Non-pigmented ciliary epithelial cell (primary cell): ENCODE measurements around the gene DUSP22.
A peak's percentile ranks its signal among the peaks of the same experiment; 100 is the strongest.

ENCODE experiments used
- DNase-seq: peaks from one replicate; pipeline ENCODE4 v3.0.0-alpha.2; 2010; ENCODE audit warnings: low read depth

Gene DUSP22

DNA sequence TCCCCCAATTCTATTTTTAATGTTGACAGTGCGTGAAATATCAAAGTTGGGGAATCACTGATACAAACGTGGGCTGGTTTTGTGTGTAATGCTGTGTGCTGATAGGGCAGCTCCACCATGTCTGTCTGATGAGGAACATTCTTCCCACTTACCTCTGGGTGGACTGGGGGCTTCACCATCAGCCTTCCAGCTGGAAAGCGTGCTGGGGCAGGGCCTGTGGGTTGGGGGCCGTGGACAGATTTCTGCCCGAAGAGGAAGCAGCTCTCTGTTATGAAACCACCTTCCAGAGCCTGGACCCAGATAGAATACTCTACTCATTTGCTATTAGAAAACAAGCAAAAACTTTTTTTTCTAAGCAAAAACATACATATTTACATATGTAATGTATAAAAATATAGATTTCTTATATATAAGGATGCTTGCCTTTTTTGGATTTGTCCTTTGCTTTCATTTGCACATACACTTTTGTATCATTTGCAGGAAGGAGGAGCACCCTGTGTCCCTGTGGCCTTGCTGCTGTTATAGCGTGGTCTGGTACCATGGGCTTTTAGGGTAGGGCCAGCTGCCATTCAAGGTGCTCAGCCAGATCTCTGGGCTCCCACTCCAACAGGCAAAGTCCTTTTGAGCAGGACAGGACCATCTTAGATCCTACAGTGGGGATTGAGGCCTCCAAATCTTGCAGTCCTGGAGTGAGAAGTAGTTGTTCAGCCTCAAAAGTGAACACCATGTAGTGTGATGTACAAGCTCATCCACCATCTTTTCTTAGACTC lies 48.1 kb downstream of the DUSP22 start:
- no peak for DNase-seq

DNA sequence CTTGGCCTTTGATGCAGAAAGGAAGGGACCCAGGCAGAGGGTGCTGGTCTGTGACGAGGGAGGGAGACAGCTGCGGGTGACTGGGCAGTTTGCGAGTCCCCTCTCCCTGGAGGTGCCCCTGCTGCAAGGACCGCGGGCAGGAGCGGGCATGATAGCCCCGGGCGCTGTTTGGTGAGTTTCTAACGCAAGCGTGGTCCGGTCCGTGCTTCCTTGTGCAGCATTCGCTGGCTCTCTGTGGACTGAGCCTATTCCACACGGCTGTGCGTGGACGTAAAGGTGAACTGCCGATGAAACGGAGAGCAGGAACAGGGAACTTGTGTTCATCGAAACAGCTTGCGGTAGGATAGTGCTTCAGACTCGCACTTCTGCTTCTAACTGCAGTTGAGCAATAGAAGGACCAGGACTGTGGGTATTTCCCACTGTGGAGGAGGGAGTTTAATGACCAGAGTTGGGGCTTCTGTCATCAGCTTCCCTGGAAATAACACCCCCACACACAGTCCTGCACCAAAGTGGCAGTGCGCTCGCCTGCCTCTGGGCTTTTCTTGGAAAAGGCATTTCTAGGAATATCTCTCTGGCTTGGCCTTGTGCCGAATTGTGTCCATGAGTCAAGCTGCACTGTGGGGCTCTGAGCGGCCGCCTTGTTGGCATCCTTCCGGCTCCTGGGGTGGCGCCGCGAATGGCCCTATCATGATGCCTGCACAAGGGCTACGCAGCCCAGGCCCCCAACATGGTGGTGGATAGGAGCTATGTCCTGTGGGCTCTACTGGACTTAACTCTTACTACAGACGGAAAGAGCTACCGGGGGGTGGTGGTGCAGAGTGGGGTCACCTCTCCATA lies 48.9 kb downstream of the DUSP22 start:
- no peak for DNase-seq

DNA sequence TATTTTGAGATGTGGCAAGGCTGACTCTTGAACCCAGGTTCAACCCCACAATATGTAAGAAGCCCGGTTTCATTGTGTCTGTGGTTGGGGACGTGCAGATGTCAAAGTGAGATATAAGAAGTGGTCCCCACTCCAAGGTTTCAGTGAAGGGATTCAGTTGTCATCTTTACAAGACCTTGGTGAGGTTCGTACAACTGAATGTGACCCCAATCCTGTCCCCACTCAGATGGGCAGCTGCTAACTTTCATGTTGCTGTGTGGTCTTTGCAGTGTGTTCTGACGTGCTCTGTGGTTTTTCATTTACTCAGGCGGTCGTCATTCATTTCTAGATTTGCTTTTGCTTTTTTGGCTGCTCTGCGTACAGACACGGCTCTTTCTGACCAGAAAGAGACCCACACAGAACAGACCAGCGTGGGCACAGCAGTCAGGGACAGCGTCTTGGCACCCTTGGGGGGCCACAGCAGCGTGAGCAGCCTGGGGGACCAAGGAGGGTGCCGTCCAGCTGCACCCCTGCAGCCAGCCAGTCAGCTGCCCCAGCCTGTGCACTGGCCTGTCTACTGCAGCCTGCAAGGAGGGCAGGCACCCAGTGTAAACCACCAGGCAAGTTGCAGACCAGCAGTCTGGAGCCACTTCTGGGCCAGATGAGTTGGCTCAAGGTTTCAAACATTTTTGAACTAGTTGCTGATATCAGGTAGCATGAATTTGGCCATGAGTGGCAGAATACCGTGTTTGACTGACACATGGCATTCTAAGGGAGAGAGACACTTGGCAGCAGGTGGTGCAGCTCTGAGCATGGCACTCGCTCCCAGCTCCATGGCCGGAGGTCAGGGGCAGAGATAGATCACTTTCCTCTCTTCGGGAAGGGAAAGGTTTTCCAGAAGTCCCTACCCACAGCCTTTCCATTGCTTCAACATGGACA lies 49.9 kb downstream of the DUSP22 start:
- DNase-seq = no peak

DNA sequence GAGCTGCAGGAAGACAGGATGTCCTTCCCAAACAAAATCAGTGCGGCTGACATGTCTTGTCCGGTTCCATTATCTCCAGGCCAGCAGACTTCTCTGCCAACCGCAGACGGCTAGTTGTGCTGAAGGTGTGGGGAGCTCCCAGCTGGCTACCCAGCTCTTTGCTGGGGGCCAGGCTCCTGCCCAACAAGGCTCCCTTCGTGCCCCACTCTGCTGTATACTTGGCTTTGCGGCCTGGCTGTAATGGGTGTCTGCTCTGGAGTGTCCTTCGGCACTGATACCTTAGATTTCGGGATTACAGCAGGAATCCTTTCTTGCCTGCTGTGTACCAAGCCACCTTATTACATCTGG lies 50.5 kb downstream of the DUSP22 start:
- DNase-seq = no peak

DNA sequence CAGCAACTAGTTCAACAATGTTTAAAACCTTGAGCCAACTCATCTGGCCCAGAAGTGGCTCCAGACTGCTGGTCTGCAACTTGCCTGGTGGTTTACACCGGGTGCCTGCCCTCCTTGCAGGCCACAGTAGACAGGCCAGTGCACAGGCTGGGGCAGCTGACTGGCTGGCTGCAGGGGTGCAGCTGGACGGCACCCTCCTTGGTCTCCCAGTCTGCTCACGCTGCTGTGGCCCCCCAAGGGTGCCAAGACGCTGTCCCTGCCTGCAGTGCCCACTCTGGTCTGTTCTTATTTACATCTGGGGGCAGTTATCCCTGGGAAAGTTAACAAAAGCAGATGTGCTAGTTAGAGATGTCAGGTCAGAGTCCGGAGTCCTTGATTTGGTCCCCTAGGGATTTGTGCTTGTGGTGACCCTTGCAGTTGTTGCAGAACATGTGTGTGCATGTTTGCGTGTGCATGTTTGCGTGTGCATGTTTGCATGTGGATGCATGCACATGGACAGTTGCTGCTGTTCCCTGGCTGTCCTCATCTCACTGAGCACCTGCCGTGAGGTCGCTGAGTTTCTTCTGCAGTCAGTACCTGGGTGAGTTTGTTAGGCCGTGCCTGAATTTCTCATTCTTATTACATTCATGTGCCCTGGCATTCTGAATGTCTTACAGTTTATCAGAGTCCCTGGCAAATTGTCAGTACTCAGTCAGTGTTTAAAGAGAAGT lies 51.1 kb downstream of the DUSP22 start:
- DNase-seq = no peak

DNA sequence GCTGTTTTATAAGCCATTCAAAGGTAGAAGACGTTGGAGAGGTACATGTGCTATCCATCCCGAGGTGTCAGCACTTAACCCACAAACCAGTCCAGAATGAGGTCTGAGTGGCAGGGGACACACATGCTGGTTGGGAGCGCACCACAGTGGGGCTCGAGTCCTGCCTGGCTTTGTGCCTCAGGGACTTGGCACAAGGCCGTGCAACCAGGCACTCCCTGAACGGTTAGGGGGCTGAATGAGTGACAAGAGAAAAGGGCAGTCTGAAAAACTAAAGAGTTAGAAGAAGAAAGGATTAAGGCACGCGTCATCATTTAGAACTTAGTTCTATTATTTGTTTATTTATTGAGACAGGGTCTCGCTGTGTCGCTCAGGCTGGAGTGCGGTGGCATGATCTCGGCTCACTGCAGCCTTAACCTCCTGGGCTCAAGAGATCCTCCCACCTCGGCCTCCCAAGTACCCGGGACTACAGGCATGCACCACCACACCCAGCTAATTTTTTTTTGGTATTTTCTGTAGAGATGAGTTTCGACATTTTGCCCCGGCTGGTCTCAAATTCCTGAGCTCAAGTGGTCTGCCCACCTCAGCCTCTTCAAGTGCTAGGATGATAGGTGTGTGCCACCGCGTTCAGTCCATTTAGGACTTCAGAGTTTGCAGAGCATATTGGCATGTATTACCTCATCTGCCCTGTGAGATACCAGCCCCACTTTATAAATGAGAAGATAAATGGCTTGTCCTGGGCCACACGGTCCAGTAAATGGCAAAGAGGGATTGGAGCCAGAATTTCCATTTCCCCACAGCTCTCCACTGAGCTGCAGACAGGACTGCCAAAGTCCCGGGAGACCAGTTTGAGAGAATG lies 51.9 kb downstream of the DUSP22 start:
- no peak for DNase-seq

DNA sequence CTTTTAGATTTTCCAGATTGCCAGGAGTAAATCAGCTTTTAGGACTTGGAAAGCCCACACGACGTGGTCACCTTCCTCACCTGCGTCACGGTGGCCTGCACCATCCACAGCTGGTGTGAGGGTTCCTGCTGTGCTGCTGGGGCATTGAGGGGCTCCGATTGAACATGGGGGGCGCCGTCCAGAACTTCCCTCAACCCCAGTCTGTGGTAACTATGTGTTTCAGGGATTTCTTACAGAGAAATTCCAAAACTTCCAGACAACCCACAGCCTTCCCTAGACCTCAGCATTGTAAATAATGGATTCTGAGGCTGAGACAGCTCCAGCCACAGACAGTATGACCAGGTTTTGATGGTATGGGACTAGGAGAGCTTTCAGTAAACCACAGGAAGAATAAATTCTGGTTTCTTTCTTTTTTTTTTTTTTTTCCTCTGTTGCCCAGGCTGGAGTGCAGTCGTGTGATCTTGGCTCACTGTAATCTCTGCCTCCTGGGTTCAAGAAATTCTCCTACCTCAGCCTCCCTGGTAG lies 52.6 kb downstream of the DUSP22 start:
- DNase-seq = peak; percentile 22

DNA sequence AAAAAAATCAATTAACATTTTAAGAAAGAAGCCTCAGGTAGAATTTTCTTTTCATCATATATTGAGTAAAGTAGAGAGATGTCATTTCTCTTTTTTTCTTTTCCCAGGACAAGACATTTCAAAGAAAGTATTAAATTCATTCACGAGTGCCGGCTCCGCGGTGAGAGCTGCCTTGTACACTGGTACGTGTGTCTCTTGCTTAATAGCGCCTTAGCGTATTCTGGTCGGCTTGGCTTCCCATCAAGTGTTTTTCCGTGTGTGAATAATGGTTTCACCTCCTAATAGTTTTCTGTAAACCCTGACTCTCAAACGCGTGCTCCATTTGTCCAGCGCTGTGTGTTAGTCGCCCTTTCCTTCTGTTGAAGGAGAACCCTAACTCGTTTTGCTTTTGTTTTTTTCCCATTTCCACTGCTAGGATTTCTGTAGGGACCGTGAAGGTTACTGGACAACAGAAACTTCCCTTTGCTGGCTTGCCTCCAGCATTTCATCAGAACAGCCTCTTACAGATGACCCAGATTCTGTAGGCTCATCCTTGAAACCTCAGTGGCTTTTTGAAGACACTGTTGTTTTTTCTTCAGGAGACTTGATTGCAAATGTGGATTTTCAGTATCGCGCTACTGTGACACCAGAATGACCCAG lies 53.6 kb downstream of the DUSP22 start:
- DNase-seq = no peak

DNA sequence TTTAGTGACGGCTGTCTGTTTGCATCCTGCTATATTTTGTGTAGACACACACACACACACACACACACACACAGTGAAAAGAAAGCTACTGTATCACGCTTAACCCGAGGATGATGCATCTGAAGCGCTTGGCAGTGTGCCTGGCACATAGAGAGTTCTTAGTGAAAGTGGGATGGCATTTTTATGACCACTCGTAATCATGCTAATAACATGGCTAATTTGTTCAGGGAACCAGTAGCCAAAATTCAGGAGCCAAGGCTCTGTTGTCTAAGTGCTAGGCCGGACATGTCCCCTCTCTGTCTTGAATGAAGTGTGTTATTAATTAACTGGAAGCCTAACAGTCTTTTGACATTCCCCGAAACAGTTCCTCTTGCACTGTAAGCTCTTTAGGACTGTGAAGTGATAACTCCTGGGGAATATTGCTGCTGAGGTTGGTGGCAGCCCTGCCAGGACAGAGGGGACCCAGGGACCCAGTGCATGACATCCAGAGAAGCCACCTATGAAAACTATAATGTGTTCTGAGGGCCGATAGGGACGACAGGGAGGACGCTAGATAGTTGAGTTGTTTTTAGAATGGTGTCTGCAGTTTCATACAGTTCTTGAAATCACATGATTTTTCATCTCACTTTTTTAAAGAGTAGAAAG lies 54.2 kb downstream of the DUSP22 start:
- no peak for DNase-seq

DNA sequence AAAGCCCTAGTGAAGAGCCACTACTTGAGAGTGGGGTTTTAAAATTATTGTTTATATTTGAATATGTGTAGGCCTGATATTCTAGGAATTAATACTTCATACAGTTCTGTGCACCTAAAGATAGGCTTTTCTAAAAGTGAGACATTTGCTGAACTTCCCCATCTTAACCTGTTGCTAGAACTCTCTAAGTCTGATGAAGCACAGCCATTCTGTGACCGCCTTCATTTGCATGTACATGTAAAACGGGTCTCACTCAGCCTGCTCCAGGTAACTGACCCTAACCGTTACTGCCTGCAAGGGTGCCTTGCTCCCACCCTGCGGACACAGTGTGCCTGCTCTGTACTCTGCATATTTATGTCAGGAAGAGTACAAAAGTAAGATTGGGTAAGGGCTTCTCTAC lies 54.9 kb downstream of the DUSP22 start:
- DNase-seq = no peak

DNA sequence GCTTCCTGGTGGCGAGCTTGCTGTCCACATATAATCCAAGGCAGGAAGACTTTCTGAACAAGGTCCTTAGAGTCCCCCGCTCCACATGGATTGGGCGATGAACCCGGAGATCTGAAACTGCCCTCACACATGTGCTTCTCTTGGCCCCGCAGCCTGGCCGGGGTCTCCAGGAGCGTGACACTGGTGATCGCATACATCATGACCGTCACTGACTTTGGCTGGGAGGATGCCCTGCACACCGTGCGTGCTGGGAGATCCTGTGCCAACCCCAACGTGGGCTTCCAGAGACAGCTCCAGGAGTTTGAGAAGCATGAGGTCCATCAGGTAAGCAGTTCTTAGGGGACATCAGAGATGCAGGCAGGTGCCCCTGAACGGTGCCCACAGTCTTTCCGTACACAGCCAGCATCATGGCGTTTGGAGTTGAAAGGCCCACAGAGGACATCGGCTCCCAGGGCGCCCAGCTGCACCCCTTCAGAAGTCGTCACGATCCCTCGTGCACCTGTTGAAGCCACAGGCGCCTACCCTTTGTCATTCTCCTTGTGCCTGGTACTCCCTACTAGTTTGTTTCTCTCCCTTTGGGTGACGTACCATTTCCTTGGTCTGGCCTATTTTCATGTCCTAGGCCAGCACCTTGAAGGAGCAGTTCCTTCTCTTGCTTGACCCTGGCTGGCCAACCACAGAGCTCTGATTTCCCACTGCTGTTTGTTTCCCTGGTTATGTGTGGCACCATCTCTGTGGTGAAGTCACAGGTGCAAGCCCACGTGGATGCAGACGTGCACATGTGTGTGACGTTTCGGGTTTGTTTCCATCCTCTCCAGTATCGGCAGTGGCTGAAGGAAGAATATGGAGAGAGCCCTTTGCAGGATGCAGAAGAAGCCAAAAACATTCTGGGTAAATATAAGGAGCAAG lies 55.9 kb downstream of the DUSP22 start:
- DNase-seq = no peak

DNA sequence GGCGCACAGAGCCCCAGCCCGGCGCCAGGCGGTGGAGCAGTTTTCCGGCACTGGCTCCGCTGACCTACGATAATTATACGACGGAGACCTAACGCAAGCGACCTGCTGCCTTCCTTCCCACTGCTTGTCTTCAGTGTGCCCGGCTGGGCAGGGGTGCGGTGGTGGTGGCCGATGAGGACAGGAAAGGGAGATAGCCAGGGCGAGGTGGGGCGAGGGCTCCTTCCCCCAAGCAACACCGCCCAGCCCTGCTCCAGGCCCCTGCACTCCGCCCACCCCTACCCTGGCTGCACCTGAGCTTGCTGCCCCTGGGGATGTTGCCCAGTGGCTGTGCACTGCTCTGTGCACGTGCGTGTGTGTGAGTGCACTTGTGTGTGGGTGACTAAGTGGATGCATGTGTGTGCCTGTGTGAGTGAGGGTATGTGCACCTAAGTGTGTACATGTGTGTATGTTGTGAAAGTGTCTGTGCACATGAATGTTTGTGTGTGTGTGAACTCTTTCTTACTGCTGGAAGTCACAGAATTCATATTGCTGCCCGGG lies 56.6 kb downstream of the DUSP22 start:
- DNase-seq = no peak

DNA sequence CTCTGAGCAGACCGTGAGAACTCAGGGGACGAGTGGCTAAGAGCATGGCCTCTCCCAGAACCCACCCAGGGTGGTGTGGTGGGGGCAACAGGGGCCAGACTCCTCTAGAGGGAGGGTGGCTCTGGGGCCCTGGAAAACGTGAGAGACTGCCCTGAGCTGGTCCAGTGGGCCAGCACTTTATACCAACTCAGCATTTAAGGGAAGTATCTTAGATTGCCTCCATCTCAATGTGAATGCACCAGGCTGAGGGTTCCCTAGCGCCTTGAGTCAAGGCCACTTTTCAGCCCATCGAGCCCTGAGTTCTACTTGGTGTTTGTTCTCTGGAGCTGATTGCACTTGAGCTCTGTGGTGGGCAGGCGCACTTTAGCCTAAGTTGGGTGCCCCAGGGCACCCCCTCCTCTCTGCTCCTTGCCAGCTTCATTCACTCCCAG lies 57.2 kb downstream of the DUSP22 start:
- no peak for DNase-seq

DNA sequence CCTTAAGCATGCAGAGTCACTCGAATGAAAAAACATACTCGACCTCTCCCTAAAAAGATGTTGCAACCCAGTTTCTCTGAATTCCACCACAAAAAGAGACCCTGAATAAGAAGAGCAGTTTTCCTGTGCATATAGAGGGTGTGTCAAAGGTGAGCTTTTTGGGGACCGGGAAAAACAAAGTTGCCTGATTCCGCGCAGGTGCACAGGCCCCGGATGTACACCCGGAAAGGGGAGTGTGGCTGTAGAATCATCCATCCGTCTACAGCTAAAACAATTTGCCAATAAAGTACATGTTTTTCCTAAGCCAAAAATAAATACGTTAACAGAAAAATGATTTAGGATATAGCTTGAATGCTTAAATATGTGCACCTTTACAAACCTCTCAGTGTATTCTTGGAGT lies 58.1 kb downstream of the DUSP22 start:
- DNase-seq = no peak

DNA sequence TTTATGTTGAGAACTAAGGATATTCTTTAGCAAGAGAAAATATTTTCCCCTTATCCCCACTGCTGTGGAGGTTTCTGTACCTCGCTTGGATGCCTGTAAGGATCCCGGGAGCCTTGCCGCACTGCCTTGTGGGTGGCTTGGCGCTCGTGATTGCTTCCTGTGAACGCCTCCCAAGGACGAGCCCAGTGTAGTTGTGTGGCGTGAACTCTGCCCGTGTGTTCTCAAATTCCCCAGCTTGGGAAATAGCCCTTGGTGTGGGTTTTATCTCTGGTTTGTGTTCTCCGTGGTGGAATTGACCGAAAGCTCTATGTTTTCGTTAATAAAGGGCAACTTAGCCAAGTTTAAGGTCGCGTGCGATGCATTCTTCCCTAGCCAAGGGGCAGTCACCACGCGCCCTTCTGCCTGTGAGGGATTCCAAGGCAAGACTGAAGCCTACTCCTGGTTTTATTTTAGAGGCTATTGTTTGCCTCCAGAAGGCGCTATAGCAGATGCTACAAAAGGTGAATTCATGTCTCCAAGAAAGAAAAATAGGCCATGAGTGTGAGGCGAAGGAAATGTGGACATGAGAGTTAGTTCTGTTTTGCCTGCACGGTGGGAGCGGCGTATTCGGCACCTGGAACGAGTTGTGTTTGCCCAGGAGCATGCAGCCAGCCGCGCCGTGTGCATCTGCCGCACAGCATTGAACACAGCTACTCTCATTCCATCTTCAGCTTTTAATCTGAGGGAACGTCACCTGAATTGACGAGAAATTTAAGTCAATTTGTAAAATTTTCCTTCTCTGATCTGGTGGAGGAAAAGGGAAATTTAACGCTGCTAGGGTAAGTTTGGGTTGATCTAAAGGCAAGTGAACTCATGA lies 59.0 kb downstream of the DUSP22 start:
- no peak for DNase-seq

DNA sequence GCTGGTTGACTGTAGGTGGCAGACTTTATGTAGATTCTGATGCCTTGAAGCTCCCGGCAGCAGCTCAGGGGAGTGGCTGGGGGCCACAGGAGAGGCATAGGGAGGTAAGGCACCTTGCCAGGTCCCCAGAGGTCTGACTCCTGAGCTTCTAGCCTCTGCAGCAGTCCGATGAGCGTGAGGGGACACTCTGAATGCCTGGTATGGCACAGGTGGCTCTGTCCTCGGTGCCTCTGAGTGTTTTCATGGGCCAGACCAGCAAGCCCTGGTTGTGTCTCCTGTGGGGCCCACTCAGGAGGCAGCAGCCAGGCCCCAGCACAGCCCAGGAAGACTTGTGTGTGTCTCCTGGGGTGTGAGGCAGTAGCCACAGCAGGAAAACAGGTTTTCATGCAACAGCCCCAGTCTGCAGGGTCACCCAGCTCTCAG lies 59.6 kb downstream of the DUSP22 start:
- no peak for DNase-seq

DNA sequence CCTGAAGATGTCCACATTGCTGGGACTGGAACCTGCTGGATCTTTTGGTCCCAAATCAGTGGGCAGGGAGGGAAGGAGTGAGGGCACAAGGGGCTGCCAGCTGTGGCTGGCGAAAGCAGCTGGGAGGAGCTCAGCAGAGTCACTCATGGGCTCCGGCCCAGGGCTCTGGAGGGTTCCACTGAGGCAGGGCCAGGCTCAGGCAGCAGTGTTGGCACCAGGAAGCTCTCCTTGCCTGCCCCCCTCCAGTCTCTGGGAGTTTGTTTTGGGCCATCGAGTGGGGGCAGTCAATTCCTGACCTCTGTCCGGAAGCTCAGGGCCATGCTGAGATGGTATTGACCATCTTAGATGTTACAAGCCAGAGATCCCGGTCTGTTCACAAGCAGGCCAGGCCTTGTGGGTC lies 60.2 kb downstream of the DUSP22 start:
- no peak for DNase-seq
